HG03196 (cell line): ENCODE data around the gene FAM200B.

Experiments
- ATAC-seq: cut with Tn5 transposase; IDR thresholded peaks from one replicate; pipeline ENCODE4 v1.9.1; 2021; ENCODE audit not compliant: unreplicated experiment

FAM200B gene

GRCh38 chr4:15681372-15682241, at the start of gene FAM200B:
TSS of gene FAM200B (plus strand) at chr4:15681827. CDS start at chr4:15686978, 5,151 bp downstream.
- ATAC-seq: peak; percentile 94

- ATAC-seq: no peak
Measured at GRCh38 chr4:15636818-15637217, 44.8 kb upstream of the FAM200B start.

- no peak for ATAC-seq
Measured at GRCh38 chr4:15638418-15638817, 43.2 kb upstream of the FAM200B start.

GRCh38 chr4:15648600-15648999, 33.0 kb upstream of the FAM200B start:
- ATAC-seq: peak; percentile 42

- no peak for ATAC-seq
Measured at GRCh38 chr4:15649914-15650545, 31.6 kb upstream of the FAM200B start.

- ATAC-seq: no peak
Measured at GRCh38 chr4:15651676-15652075, 30.0 kb upstream of the FAM200B start.

GRCh38 chr4:15652191-15652590, 29.4 kb upstream of the FAM200B start:
- ATAC-seq: no peak

- no peak for ATAC-seq
Measured at GRCh38 chr4:15652841-15653240, 28.8 kb upstream of the FAM200B start.

GRCh38 chr4:15653420-15653819, 28.2 kb upstream of the FAM200B start:
- no peak for ATAC-seq

- ATAC-seq: no peak
Measured at GRCh38 chr4:15653864-15654592, 27.6 kb upstream of the FAM200B start.

- ATAC-seq: peak; percentile 43
Measured at GRCh38 chr4:15654593-15655222, 26.9 kb upstream of the FAM200B start.

- peak; percentile 70 for ATAC-seq
Measured at GRCh38 chr4:15655223-15656037, 26.2 kb upstream of the FAM200B start, which contains the start of gene FBXL5. TSS of gene FBXL5 (minus strand) at chr4:15655357. CDS start at chr4:15655287, 70 bp downstream.

GRCh38 chr4:15656038-15656470, 25.6 kb upstream of the FAM200B start:
- ATAC-seq: no peak

- ATAC-seq: no peak
Measured at GRCh38 chr4:15657366-15657765, 24.3 kb upstream of the FAM200B start.

- no peak for ATAC-seq
Measured at GRCh38 chr4:15658136-15658770, 23.4 kb upstream of the FAM200B start.

GRCh38 chr4:15658781-15659180, 22.8 kb upstream of the FAM200B start:
- ATAC-seq: no peak

GRCh38 chr4:15659768-15660570, 21.7 kb upstream of the FAM200B start:
- no peak for ATAC-seq

GRCh38 chr4:15665753-15666365, 15.8 kb upstream of the FAM200B start:
- no peak for ATAC-seq
